SK-N-SH (cell line): Measurements from ENCODE around the gene U2AF1L4.

Experiments used
- CTCF ChIP-seq: fragments of 200-600 bp; sonication (generic); IDR thresholded peaks from 2 replicates; pipeline ENCODE4 v1.6.1; 2017; ENCODE audit warnings: antibody characterized with exemption, mild to moderate bottlenecking, moderate library complexity
- EP300 ChIP-seq, 2 experiments: IDR thresholded peaks; 2 replicates each; pipeline versions ENCODE4 v1.4.0 to v1.6.1; 2012; ENCODE audit warnings: borderline replicate concordance in 1 of 2, low read depth in 1 of 2, low read length in 1 of 2
- EZH2phosphoT487 ChIP-seq: fragments of 200-600 bp; sonication (generic); IDR thresholded peaks from 2 replicates; pipeline ENCODE4 v1.6.1; 2017; ENCODE audit warnings: low read depth, mixed run types, mild to moderate bottlenecking, antibody characterized with exemption, moderate library complexity, borderline replicate concordance
- FOXM1 ChIP-seq: IDR thresholded peaks from 2 replicates; pipeline ENCODE4 v1.4.0; 2012; ENCODE audit warnings: low read depth, mild to moderate bottlenecking
- GABPA ChIP-seq: IDR thresholded peaks from 2 replicates; pipeline ENCODE4 v1.4.0; 2012; ENCODE audit warnings: low read depth, mild to moderate bottlenecking
- NFIC ChIP-seq: IDR thresholded peaks from 2 replicates; pipeline ENCODE4 v1.4.0; 2012; ENCODE audit warnings: borderline replicate concordance
- POLR2AphosphoS5 ChIP-seq: IDR thresholded peaks from 2 replicates; pipeline ENCODE4 v1.6.1; 2012; ENCODE audit warnings: low read depth, low read length
- RAD21 ChIP-seq: IDR thresholded peaks from 2 replicates; pipeline ENCODE4 v1.6.1; 2012; ENCODE audit warnings: mild to moderate bottlenecking, low read length
- RCOR1 ChIP-seq: fragments of 150-350 bp; IDR thresholded peaks from 2 replicates; pipeline ENCODE4 v1.6.1; 2017; ENCODE audit warnings: antibody characterized with exemption, low read length
- SIN3A ChIP-seq: IDR thresholded peaks from 2 replicates; pipeline ENCODE4 v1.6.1; 2012; ENCODE audit warnings: low read depth, mild to moderate bottlenecking, low read length, moderate library complexity, borderline replicate concordance
- TAF1 ChIP-seq: IDR thresholded peaks from 2 replicates; pipeline ENCODE4 v1.6.1; 2012; ENCODE audit warnings: low read depth, mild to moderate bottlenecking, low read length, moderate library complexity, borderline replicate concordance
- YY1 ChIP-seq: IDR thresholded peaks from 2 replicates; pipeline ENCODE4 v1.4.0; 2012; ENCODE audit warnings: low read depth, mild to moderate bottlenecking

GRCh38 chr19:35753634-35754369 lies 8.6 kb upstream of the U2AF1L4 start:
- TF ChIP-seq EP300 (IDR thresholded peaks at IDR 0.05; ENCODE audit: borderline replicate concordance in 1 of 2, low read depth in 1 of 2, low read length in 1 of 2) (no peak), CTCF (no peak), TAF1 (no peak), POLR2AphosphoS5 (no peak), RAD21 (no peak), NFIC (no peak), YY1 (no peak), RCOR1 (no peak), GABPA (no peak), EZH2phosphoT487 (no peak), SIN3A (no peak), FOXM1 (no peak)
